Myocyte (in vitro differentiated cells): ENCODE measurements around the gene RNF125. TPM values are rescaled to one million over a fixed set of nuclear protein-coding genes. Genes with fewer than 3 reads are reported as not detected.

Source experiments
- DNase-seq: peaks from one replicate; pipeline ENCODE4 v3.0.0-alpha.2; 2012; ENCODE audit warnings: low read depth
- total RNA-seq: library from RNA; depleted of rRNA; stranded (reverse); fragments of >200 nt; gene quantifications from 2 replicates; pipeline ENCODE4 v1.2.3, GENCODE V29; 2014

The RNF125 gene
- total RNA-seq, 1 donor from 2014 or later, result 2.9 TPM

- no peak for DNase-seq
Measured at GRCh38 chr18:32021756-32022564, 3.3 kb downstream of the RNF125 start.

- DNase-seq, result no peak
Measured at GRCh38 chr18:32025744-32026143, 7.1 kb downstream of the RNF125 start.

GRCh38 chr18:32026491-32027086, 8.0 kb downstream of the RNF125 start:
- no peak for DNase-seq

GRCh38 chr18:32029558-32029957, 10.9 kb downstream of the RNF125 start:
- no peak for DNase-seq

- no peak for DNase-seq
Measured at GRCh38 chr18:32032609-32033008, 14.0 kb downstream of the RNF125 start.

- no peak for DNase-seq
Measured at GRCh38 chr18:32036506-32037180, 18.0 kb downstream of the RNF125 start.

- no peak for DNase-seq
Measured at GRCh38 chr18:32037616-32038015, 19.0 kb downstream of the RNF125 start.

- no peak for DNase-seq
Measured at GRCh38 chr18:32040936-32041335, 22.3 kb downstream of the RNF125 start.

GRCh38 chr18:32042337-32042736, 23.7 kb downstream of the RNF125 start:
- DNase-seq, result no peak

- peak; percentile 43 for DNase-seq
Measured at GRCh38 chr18:32048507-32049091, 30.0 kb downstream of the RNF125 start.

GRCh38 chr18:32049393-32050171, 31.0 kb downstream of the RNF125 start:
- no peak for DNase-seq

- DNase-seq, result no peak
Measured at GRCh38 chr18:32056613-32057358, 38.2 kb downstream of the RNF125 start.

GRCh38 chr18:32057624-32058165, 39.1 kb downstream of the RNF125 start:
- no peak for DNase-seq

GRCh38 chr18:32060026-32060425, 41.4 kb downstream of the RNF125 start:
- DNase-seq, result no peak

- no peak for DNase-seq
Measured at GRCh38 chr18:32067375-32068167, 48.9 kb downstream of the RNF125 start.

GRCh38 chr18:32072321-32072720, 53.7 kb downstream of the RNF125 start:
- peak; percentile 20 for DNase-seq

- DNase-seq, result no peak
Measured at GRCh38 chr18:32074206-32074605, 55.6 kb downstream of the RNF125 start.

- DNase-seq, result no peak
Measured at GRCh38 chr18:32078845-32079244, 60.2 kb downstream of the RNF125 start.

GRCh38 chr18:32081881-32082280, 63.3 kb downstream of the RNF125 start:
- DNase-seq, result no peak
